ENCODE measurements around the gene HOXB9. TPM values are rescaled to one million over a fixed set of nuclear protein-coding genes. Genes with fewer than 3 reads are reported as not detected.
A peak's percentile ranks its signal among the peaks of the same experiment; 100 is the strongest.

HOXB9 gene
- total and polyA plus RNA-seq, 8 donors = 0.09 to 0.61 (median 0.15) TPM; not detected in 2

DNA sequence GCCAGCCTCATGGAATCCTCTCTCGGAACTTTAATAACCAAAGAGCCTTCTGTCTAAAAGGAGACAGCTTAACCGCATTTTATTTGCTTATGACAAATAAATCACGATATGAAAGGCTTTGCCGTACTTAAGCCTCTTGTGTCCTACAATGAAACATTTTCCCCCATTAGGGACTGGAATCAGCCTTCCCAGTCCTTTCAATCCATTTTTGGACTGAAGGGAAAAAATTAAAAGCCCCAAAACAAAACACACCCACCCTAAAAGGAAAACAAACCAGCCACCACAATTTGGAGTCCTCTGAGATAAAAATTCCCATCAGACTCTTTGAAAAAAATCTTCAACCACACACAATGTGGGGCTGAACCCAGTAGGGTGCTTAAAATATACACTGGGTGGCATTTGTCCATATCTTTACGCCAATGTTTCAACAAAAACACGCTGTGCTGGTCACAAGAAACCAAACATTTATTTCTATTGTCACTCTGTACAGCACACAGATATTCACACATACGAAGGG, 51.0 kb downstream of the HOXB9 start:
- H3K4me3 ChIP-seq = no peak overlapping the region
- TF ChIP-seq, protein P1, sequence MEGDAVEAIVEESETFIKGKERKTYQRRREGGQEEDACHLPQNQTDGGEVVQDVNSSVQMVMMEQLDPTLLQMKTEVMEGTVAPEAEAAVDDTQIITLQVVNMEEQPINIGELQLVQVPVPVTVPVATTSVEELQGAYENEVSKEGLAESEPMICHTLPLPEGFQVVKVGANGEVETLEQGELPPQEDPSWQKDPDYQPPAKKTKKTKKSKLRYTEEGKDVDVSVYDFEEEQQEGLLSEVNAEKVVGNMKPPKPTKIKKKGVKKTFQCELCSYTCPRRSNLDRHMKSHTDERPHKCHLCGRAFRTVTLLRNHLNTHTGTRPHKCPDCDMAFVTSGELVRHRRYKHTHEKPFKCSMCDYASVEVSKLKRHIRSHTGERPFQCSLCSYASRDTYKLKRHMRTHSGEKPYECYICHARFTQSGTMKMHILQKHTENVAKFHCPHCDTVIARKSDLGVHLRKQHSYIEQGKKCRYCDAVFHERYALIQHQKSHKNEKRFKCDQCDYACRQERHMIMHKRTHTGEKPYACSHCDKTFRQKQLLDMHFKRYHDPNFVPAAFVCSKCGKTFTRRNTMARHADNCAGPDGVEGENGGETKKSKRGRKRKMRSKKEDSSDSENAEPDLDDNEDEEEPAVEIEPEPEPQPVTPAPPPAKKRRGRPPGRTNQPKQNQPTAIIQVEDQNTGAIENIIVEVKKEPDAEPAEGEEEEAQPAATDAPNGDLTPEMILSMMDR (IDR thresholded peaks at IDR 0.05) = no peak
- ATAC-seq = no peak

DNA sequence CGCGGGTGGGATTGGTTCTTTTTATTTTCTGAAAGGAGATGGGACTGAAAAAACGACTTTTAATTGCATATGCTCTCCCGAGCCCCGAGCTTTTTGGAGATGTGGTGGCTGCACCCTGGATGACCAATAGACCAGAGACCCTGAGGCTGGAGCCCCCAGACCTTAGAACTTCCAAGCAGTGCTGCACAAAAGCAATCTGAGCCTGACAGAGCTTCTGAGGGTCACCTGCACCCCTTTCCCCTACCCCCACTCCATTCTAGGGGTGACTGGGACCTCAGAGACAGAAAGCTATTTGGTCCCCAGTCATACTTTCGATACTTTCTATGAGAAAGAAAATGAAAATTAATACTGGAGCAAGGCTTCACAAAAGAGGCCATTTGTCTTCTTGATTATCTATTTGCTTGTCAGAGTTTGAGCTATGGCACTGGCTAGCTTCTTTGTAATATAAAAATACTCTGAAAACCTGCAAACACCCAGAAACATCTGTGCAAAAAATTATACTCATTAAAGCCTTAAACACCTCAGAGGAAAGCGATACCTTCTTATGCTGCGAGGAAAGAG, 51.6 kb downstream of the HOXB9 start:
- DNase-seq = no peak
- peaks cover 44 to 100% of the 10 kb centered on the region in 2 donors for H3K27me3 ChIP-seq

More for the DNA sequence above, 51.0 kb downstream of the HOXB9 start:
- Histone ChIP-seq H3K36me3 (no peaks in the 10 kb centered on the region), H3K9me3 (no peaks in the 10 kb centered on the region), H3K4me1 (peaks cover 3 to 31% of the 10 kb centered on the region in 2 donors), H3K27ac (peak overlapping the region; percentile 72 to 95), H3K27me3 (peaks cover 47 to 100% of the 10 kb centered on the region in 2 donors)
- DNase-seq = no peak
- intact Hi-C loops (cut with DNase I) = no loop called here

DNA sequence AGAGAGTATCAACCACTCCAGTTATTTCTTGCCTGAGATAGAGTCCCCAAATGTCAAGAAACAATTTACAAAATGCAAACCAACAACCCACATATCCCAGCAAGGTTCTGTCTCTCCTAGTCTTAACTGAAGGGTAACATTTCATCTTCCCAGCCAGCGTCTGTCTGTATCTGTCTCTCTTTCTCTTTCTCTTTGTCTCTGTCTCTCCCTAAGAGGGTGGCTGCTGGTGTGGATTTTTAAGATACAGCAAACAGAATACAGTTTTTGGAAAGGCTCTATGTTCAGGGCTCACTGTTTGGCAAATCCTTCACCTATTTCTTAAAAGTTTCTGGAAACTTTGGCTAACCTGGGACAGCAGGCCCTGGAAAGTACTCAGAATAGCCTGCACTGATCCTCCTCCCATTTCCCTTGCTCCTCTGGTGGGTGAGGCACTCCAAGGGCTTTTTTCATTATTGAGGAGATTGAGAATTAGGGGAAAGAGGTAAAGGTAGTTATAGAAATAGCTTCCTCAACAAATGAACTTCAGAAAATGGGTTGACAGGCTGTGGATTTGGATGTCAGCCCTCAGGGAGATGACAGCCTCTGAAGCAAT, 54.2 kb downstream of the HOXB9 start:
- DNase-seq = no peak
- intact Hi-C loops (cut with DNase I) = no loop called here
- no peak overlapping the region for H3K4me3 ChIP-seq

More for the DNA sequence above, 51.6 kb downstream of the HOXB9 start:
- Histone ChIP-seq H3K4me1 (peaks cover 3 to 31% of the 10 kb centered on the region in 2 donors), H3K4me3 (no peak overlapping the region), H3K36me3 (no peaks in the 10 kb centered on the region), H3K27ac (peak overlapping the region; percentile 72 to 95), H3K9me3 (no peaks in the 10 kb centered on the region)
- no peak for ATAC-seq
- TF ChIP-seq, protein P1 (IDR thresholded peaks at IDR 0.05) = no peak
- intact Hi-C loops (cut with DNase I) = no loop called here

More for the DNA sequence above, 54.2 kb downstream of the HOXB9 start:
- TF ChIP-seq, protein P1 (IDR thresholded peaks at IDR 0.05) = no peak
- H3K27me3 ChIP-seq = peaks cover 49 to 100% of the 10 kb centered on the region in 2 donors
- peak overlapping the region; percentile 31 to 95 for H3K27ac ChIP-seq
- peaks cover 3 to 30% of the 10 kb centered on the region in 2 donors for H3K4me1 ChIP-seq
- ATAC-seq = no peak
- H3K36me3 ChIP-seq = no peaks in the 10 kb centered on the region
- no peaks in the 10 kb centered on the region for H3K9me3 ChIP-seq

Small RNAs within 50 kb of the gene (microRNA-seq; reads per million reads assigned to microRNA genes)
- 0 reads per million in 2 donors for gene MIR196A1

Other genes starting within 250 kb of the HOXB9 start
- 1 to 10 TPM; 1.9 to 3.0 TPM for gene SKAP1, start 196.1 kb downstream of the HOXB9 start, total RNA-seq
- gene SKAP1, start 196.1 kb downstream of the HOXB9 start, polyA plus RNA-seq (ENCODE audit: insufficient read length in 6 of 6) = 1 to 10 TPM; 1.2 to 3.0 (median 1.8) TPM
- not detected for gene HOXB1, start 95.3 kb downstream of the HOXB9 start, total RNA-seq
- gene HOXB1, start 95.3 kb downstream of the HOXB9 start, polyA plus RNA-seq (ENCODE audit: insufficient read length in 6 of 6) = under 1 TPM in 5 of 6 donors, not detected in 1; 0.09 to 0.39 (median 0.10) TPM
- 10 to 100 TPM in 1 of 2 donors, 1 to 10 TPM in 1; 9.7 to 11.8 TPM for gene HOXB2, start 81.2 kb downstream of the HOXB9 start, total RNA-seq
- 10 to 100 TPM; 24.0 to 33.6 (median 25.8) TPM for gene HOXB2, start 81.2 kb downstream of the HOXB9 start, polyA plus RNA-seq (ENCODE audit: insufficient read length in 6 of 6)
- gene HOXB4, start 48.0 kb downstream of the HOXB9 start, total RNA-seq = 1 to 10 TPM; 4.5 to 4.8 TPM
- gene HOXB4, start 48.0 kb downstream of the HOXB9 start, polyA plus RNA-seq (ENCODE audit: insufficient read length in 6 of 6) = 10 to 100 TPM; 11.7 to 19.0 (median 13.5) TPM
- gene HOXB3, start 36.1 kb downstream of the HOXB9 start, total RNA-seq = 10 to 100 TPM; 10.4 to 15.0 TPM
- gene HOXB3, start 36.1 kb downstream of the HOXB9 start, polyA plus RNA-seq (ENCODE audit: insufficient read length in 6 of 6) = 100 to 1,000 TPM in 2 of 6 donors, 10 to 100 TPM in 4; 74.9 to 114 (median 94.5) TPM
- 1 to 10 TPM; 3.3 to 4.2 TPM for gene HOXB5, start 32.6 kb downstream of the HOXB9 start, total RNA-seq
- gene HOXB5, start 32.6 kb downstream of the HOXB9 start, polyA plus RNA-seq (ENCODE audit: insufficient read length in 6 of 6) = 10 to 100 TPM; 26.3 to 37.5 (median 31.2) TPM
- gene HOXB6, start 21.4 kb downstream of the HOXB9 start, total RNA-seq = 1 to 10 TPM; 5.1 to 6.7 TPM
- 10 to 100 TPM; 10.8 to 17.1 (median 12.9) TPM for gene HOXB6, start 21.4 kb downstream of the HOXB9 start, polyA plus RNA-seq (ENCODE audit: insufficient read length in 6 of 6)
- gene HOXB7, start 15.3 kb downstream of the HOXB9 start, total RNA-seq = 1 to 10 TPM; 2.4 to 3.0 TPM
- 10 to 100 TPM in 1 of 6 donors, 1 to 10 TPM in 5; 6.1 to 10.5 (median 7.2) TPM for gene HOXB7, start 15.3 kb downstream of the HOXB9 start, polyA plus RNA-seq (ENCODE audit: insufficient read length in 6 of 6)
- under 1 TPM; 0.32 to 0.39 TPM for gene HOXB8, start 11.1 kb downstream of the HOXB9 start, total RNA-seq
- gene HOXB8, start 11.1 kb downstream of the HOXB9 start, polyA plus RNA-seq (ENCODE audit: insufficient read length in 6 of 6) = 1 to 10 TPM in 2 of 6 donors, under 1 TPM in 4; 0.34 to 1.6 (median 0.85) TPM
- gene PRAC1, start 96.2 kb upstream of the HOXB9 start, total RNA-seq = not detected
- gene PRAC1, start 96.2 kb upstream of the HOXB9 start, polyA plus RNA-seq (ENCODE audit: insufficient read length in 6 of 6) = not detected
- gene PRAC2, start 96.8 kb upstream of the HOXB9 start, total RNA-seq = not detected
- not detected for gene PRAC2, start 96.8 kb upstream of the HOXB9 start, polyA plus RNA-seq (ENCODE audit: insufficient read length in 6 of 6)
- not detected for gene HOXB13, start 102.4 kb upstream of the HOXB9 start, total RNA-seq
- not detected for gene HOXB13, start 102.4 kb upstream of the HOXB9 start, polyA plus RNA-seq (ENCODE audit: insufficient read length in 6 of 6)
- gene TTLL6, start 190.9 kb upstream of the HOXB9 start, total RNA-seq = 1 to 10 TPM in 1 of 2 donors, under 1 TPM in 1; 0.35 to 1.3 TPM
- 1 to 10 TPM in 4 of 6 donors, under 1 TPM in 2; 0.50 to 2.4 (median 1.7) TPM for gene TTLL6, start 190.9 kb upstream of the HOXB9 start, polyA plus RNA-seq (ENCODE audit: insufficient read length in 6 of 6)
- gene CALCOCO2, start 204.7 kb upstream of the HOXB9 start, total RNA-seq = 100 to 1,000 TPM; 116 to 128 TPM
- 100 to 1,000 TPM; 105 to 132 (median 114) TPM for gene CALCOCO2, start 204.7 kb upstream of the HOXB9 start, polyA plus RNA-seq (ENCODE audit: insufficient read length in 6 of 6)